Forelimb muscle (tissue), 1 donor: Measurements from ENCODE around the gene THPO. TPM values are rescaled to one million over a fixed set of nuclear protein-coding genes. Genes with fewer than 3 reads are reported as not detected.
A peak's percentile ranks its signal among the peaks of the same experiment; 100 is the strongest.

Source experiments
- DNase-seq: peaks from one replicate; pipeline ENCODE4 v3.0.0-alpha.2; 2013; ENCODE audit warnings: low read depth
- polyA plus RNA-seq: library from polyadenylated mRNA; unstranded; fragments of 120-200 nt; gene quantifications from one replicate; pipeline ENCODE4 v1.2.1, GENCODE V29; 2013; ENCODE audit not compliant: insufficient read length

The THPO gene
- 1.8 TPM for polyA plus RNA-seq

- no peak for DNase-seq
These were observed at the start of gene THPO for GRCh38 chr3:184377882-184378445. Gene THPO (minus strand): TSS chr3:184378207. CDS start chr3:184376259, 1,948 bp downstream.

- DNase-seq, result no peak
These were observed 48.7 kb upstream of the THPO start for GRCh38 chr3:184426691-184427141.

GRCh38 chr3:184423561-184423960 lies 45.6 kb upstream of the THPO start:
- no peak for DNase-seq

- no peak for DNase-seq
These were observed 41.2 kb upstream of the THPO start for GRCh38 chr3:184419171-184419570.

- DNase-seq, result no peak
These were observed 39.8 kb upstream of the THPO start for GRCh38 chr3:184417619-184418327.

GRCh38 chr3:184415203-184415490 lies 37.1 kb upstream of the THPO start:
- no peak for DNase-seq

GRCh38 chr3:184414418-184415202 lies 36.6 kb upstream of the THPO start:
- DNase-seq, result no peak

GRCh38 chr3:184409946-184410500 lies 32.0 kb upstream of the THPO start:
- no peak for DNase-seq

GRCh38 chr3:184409331-184409926 lies 31.4 kb upstream of the THPO start:
- no peak for DNase-seq

GRCh38 chr3:184405075-184406030 lies 27.3 kb upstream of the THPO start:
- DNase-seq, result no peak

- DNase-seq, result peak; percentile 83
These were observed 21.4 kb upstream of the THPO start for GRCh38 chr3:184399410-184399809.

- DNase-seq, result no peak
These were observed 17.3 kb upstream of the THPO start for GRCh38 chr3:184395320-184395660.

- no peak for DNase-seq
These were observed 13.3 kb upstream of the THPO start for GRCh38 chr3:184391266-184391665.

- DNase-seq, result no peak
These were observed 12.0 kb upstream of the THPO start for GRCh38 chr3:184389935-184390528.

- no peak for DNase-seq
These were observed 11.4 kb upstream of the THPO start for GRCh38 chr3:184389384-184389783.

GRCh38 chr3:184388936-184389230 lies 10.9 kb upstream of the THPO start:
- no peak for DNase-seq

GRCh38 chr3:184388164-184388935 lies 10.3 kb upstream of the THPO start:
- no peak for DNase-seq

- no peak for DNase-seq
These were observed 9.2 kb upstream of the THPO start for GRCh38 chr3:184387174-184387714.

GRCh38 chr3:184386047-184386806 lies 8.2 kb upstream of the THPO start:
- no peak for DNase-seq
